H9 (cell line): ENCODE data around the gene ZBTB25. TPM values are rescaled to one million over a fixed set of nuclear protein-coding genes. Genes with fewer than 3 reads are reported as not detected.

Experiments
- DNase-seq: peaks from one replicate; pipeline ENCODE4 v3.0.0-alpha.2; 2017
- H2AFZ ChIP-seq: one replicate; pipeline ENCODE4 v1.6.1; 2013; ENCODE audit warnings: mild to moderate bottlenecking, low read length, control low read depth, moderate library complexity
- H2AK5ac ChIP-seq: 2 replicates; pipeline ENCODE4 v1.6.1; 2013; ENCODE audit warnings: low read length, control low read depth, mixed read lengths; ENCODE audit not compliant: insufficient read length
- H2BK120ac ChIP-seq: one replicate; pipeline ENCODE4 v1.6.1; 2013; ENCODE audit warnings: low read depth, mild to moderate bottlenecking, low read length, control low read depth, inconsistent platforms; ENCODE audit not compliant: poor library complexity, severe bottlenecking
- H2BK12ac ChIP-seq: 2 replicates; pipeline ENCODE4 v1.6.1; 2013; ENCODE audit warnings: low read length, control low read depth, mixed read lengths, low read depth; ENCODE audit not compliant: insufficient read length
- H2BK15ac ChIP-seq: 2 replicates; pipeline ENCODE4 v1.6.1; 2013; ENCODE audit warnings: low read depth, low read length, control low read depth
- H2BK20ac ChIP-seq: one replicate; pipeline ENCODE4 v1.6.1; 2013; ENCODE audit warnings: low read depth, mild to moderate bottlenecking, low read length, control low read depth, inconsistent platforms; ENCODE audit not compliant: poor library complexity, severe bottlenecking
- H2BK5ac ChIP-seq: 2 replicates; pipeline ENCODE4 v1.6.1; 2013; ENCODE audit warnings: low read length, control low read depth, mixed read lengths; ENCODE audit not compliant: insufficient read length
- H3K14ac ChIP-seq: 2 replicates; pipeline ENCODE4 v1.6.1; 2013; ENCODE audit warnings: low read length, control low read depth; ENCODE audit not compliant: insufficient read depth
- H3K18ac ChIP-seq: 2 replicates; pipeline ENCODE4 v1.6.1; 2013; ENCODE audit warnings: low read depth, mild to moderate bottlenecking, mixed read lengths, low read length, control low read depth; ENCODE audit not compliant: insufficient read length
- H3K23ac ChIP-seq: 2 replicates; pipeline ENCODE4 v1.6.1; 2013; ENCODE audit warnings: low read length, control low read depth, mixed read lengths, low read depth; ENCODE audit not compliant: insufficient read length
- H3K23me2 ChIP-seq: 2 replicates; pipeline ENCODE4 v1.6.1; 2013; ENCODE audit warnings: low read depth, mild to moderate bottlenecking, mixed read lengths, low read length, control low read depth; ENCODE audit not compliant: insufficient read length, poor library complexity, severe bottlenecking
- H3K27ac ChIP-seq: 2 replicates; pipeline ENCODE4 v1.5.1; 2013; ENCODE audit warnings: low read length, control low read depth, mixed read lengths, low read depth; ENCODE audit not compliant: insufficient read length
- H3K27me3 ChIP-seq: 2 replicates; pipeline ENCODE4 v1.6.1; 2013; ENCODE audit warnings: low read length, control low read depth, inconsistent platforms; ENCODE audit not compliant: insufficient read depth
- H3K4ac ChIP-seq: 2 replicates; pipeline ENCODE4 v1.6.1; 2013; ENCODE audit warnings: low read depth, mild to moderate bottlenecking, control low read depth, inconsistent platforms, low read length, moderate library complexity
- H3K4me1 ChIP-seq: 2 replicates; pipeline ENCODE4 v1.6.1; 2013; ENCODE audit warnings: low read length, control low read depth, inconsistent platforms; ENCODE audit not compliant: insufficient read depth
- H3K4me2 ChIP-seq: 2 replicates; pipeline ENCODE4 v1.6.1; 2013; ENCODE audit warnings: low read length, control low read depth, mixed read lengths; ENCODE audit not compliant: insufficient read length, insufficient read depth
- H3K56ac ChIP-seq: 2 replicates; pipeline ENCODE4 v1.6.1; 2013; ENCODE audit warnings: low read depth, mild to moderate bottlenecking, mixed read lengths, low read length, control low read depth; ENCODE audit not compliant: insufficient read length
- H3K79me1 ChIP-seq: 2 replicates; pipeline ENCODE4 v1.6.1; 2013; ENCODE audit warnings: low read depth, mild to moderate bottlenecking, moderate library complexity, low read length, control low read depth, inconsistent platforms; ENCODE audit not compliant: insufficient read depth, poor library complexity, severe bottlenecking
- H3K79me2 ChIP-seq: 2 replicates; pipeline ENCODE4 v1.6.1; 2013; ENCODE audit warnings: low read length, control low read depth, inconsistent platforms; ENCODE audit not compliant: insufficient read depth
- H3K9ac ChIP-seq: 2 replicates; pipeline ENCODE4 v1.6.1; 2013; ENCODE audit warnings: low read length, control low read depth, mixed read lengths; ENCODE audit not compliant: insufficient read length; ENCODE audit errors: extremely low read depth
- H3K9me3 ChIP-seq: one replicate; pipeline ENCODE4 v1.6.1; 2013; ENCODE audit warnings: low read depth, low read length, inconsistent platforms; ENCODE audit not compliant: control insufficient read depth
- H3T11ph ChIP-seq: one replicate; pipeline ENCODE4 v1.6.1; 2013; ENCODE audit warnings: mild to moderate bottlenecking, low read length, control low read depth, inconsistent platforms
- H4K20me1 ChIP-seq: one replicate; pipeline ENCODE4 v1.6.1; 2013; ENCODE audit not compliant: control insufficient read depth, insufficient read length, insufficient read depth
- H4K5ac ChIP-seq: 2 replicates; pipeline ENCODE4 v1.6.1; 2013; ENCODE audit warnings: low read depth, mild to moderate bottlenecking, mixed read lengths, low read length, control low read depth; ENCODE audit not compliant: insufficient read length
- H4K8ac ChIP-seq: replicated peaks from 2 replicates; pipeline ENCODE4 v1.6.1; 2013; ENCODE audit warnings: low read length, control low read depth, mixed read lengths, low read depth; ENCODE audit not compliant: insufficient read length
- H4K91ac ChIP-seq: 2 replicates; pipeline ENCODE4 v1.6.1; 2013; ENCODE audit warnings: low read depth, mild to moderate bottlenecking, moderate library complexity, mixed read lengths, low read length, control low read depth; ENCODE audit not compliant: insufficient read length
- H3K27ac Mint-ChIP-seq, 3 experiments: 2 replicates in 2 of 3; 3 replicates in 1 of 3; pipeline ENCODE4 v1.8.0; 2020 to 2021; ENCODE audit warnings: mixed read lengths in 3 of 3, mild to moderate bottlenecking in 1 of 3, moderate library complexity in 1 of 3
- H3K27me3 Mint-ChIP-seq: 2 replicates; pipeline ENCODE4 v1.8.0; 2021; ENCODE audit warnings: low read depth, mild to moderate bottlenecking, moderate library complexity, mixed read lengths
- H3K36me3 Mint-ChIP-seq, 3 experiments: 2 replicates in 2 of 3; 3 replicates in 1 of 3; pipeline ENCODE4 v1.8.0; 2020 to 2021; ENCODE audit warnings: low read depth in 3 of 3, mixed read lengths in 3 of 3; ENCODE audit not compliant: insufficient read depth in 1 of 3
- H3K4me1 Mint-ChIP-seq, 2 experiments: 2 replicates each; pipeline ENCODE4 v1.8.0; 2020; ENCODE audit warnings: mixed read lengths in 2 of 2
- H3K4me3 Mint-ChIP-seq, 2 experiments: 2 replicates in 1 of 2; 3 replicates in 1 of 2; pipeline ENCODE4 v1.8.0; 2020 to 2021; ENCODE audit warnings: mild to moderate bottlenecking in 2 of 2, mixed read lengths in 2 of 2, moderate library complexity in 1 of 2
- H3K9me3 Mint-ChIP-seq, 2 experiments: 2 replicates in 1 of 2; 3 replicates in 1 of 2; pipeline ENCODE4 v1.8.0; 2020; ENCODE audit warnings: mild to moderate bottlenecking in 2 of 2, mixed read lengths in 2 of 2, moderate library complexity in 1 of 2
- WGBS: extraction: QIAGEN DNeasy Blood & Tissue Kit; methylation state at CpG from one replicate; pipeline ENCODE4 v1.1.7; 2013; ENCODE audit warnings: missing lambda C conversion rate, low lambda C conversion rate, mixed read lengths; ENCODE audit not compliant: insufficient read length; ENCODE audit errors: extremely low coverage; 5-methylcytosine and 5-hydroxymethylcytosine counted together
- total RNA-seq: library from RNA; stranded (reverse); gene quantifications from 2 replicates; pipeline ENCODE4 v1.2.1, GENCODE V29; 2021
- TF ChIP-seq, protein P1 (sequence below): fragments of 200-600 bp; sonication (generic); conservative IDR thresholded peaks from 3 replicates; pipeline ENCODE4 v1.8.0; 2021; ENCODE audit warnings: antibody characterized with exemption, mild to moderate bottlenecking

ZBTB25 gene
- total RNA-seq, 1 experiment from 2014 or later, result 8.2 TPM

DNA sequence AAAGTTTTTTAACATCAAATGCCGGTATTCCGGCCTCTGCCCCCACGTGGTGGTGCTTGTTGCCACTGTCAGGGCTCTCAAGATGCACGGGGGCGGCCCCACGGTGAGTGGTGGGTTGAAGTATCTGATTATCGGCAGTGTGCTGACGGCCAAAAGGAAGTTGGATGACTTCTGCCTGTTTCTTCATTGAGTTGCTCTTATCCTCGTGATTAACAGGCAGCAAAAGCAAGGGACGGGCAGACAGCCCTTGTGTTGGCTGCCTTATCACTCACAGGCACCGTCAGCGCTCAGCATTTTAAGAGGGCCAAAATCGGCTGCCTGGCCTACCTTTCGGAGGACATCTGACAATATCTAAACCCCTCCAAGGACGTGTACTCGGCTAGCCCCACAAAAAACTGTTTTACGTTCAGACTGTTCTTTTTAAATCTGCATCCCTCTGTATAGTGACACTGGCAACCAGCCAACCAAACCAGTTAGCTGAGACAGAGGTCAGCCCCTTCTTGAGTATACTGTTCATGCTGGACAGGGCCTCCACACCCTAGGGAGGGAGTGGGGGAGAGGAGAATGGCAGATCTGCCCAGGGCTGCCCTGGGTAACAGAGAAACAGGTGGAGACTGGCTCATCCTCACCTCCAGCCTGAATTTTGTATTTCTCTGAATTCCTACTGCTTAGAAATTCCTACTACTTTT is 61.2 kb downstream of the ZBTB25 start:
- H2BK15ac ChIP-seq, result no peak overlapping the region
- H3K14ac ChIP-seq, result no peak overlapping the region
- H3K27ac ChIP-seq, result no peak overlapping the region
- Mint-ChIP-seq H3K4me3 (no peak overlapping the region), H3K27me3 (no peaks in the 10 kb centered on the region), H3K27ac (no peak overlapping the region; a peak in 1 of 7 replicates), H3K4me1 (no peaks in the 10 kb centered on the region), H3K36me3 (peaks cover 32 to 85% (median 59%) of the 10 kb centered on the region in 3 experiments), H3K9me3 (no peaks in the 10 kb centered on the region)
- no peak overlapping the region for H2BK20ac ChIP-seq
- no peak overlapping the region for H4K5ac ChIP-seq
- H3T11ph ChIP-seq, result no peak overlapping the region
- H2BK120ac ChIP-seq, result no peak overlapping the region
- no peak overlapping the region for H4K8ac ChIP-seq
- H4K91ac ChIP-seq, result no peak overlapping the region
- no peaks in the 10 kb centered on the region for H3K4me1 ChIP-seq
- no peaks in the 10 kb centered on the region for H3K23me2 ChIP-seq
- no peak overlapping the region for H3K4me2 ChIP-seq
- no peak overlapping the region for H3K56ac ChIP-seq
- no peak overlapping the region for H3K18ac ChIP-seq
- H3K23ac ChIP-seq, result no peak overlapping the region
- H3K9ac ChIP-seq, result no peak overlapping the region
- H2BK12ac ChIP-seq, result no peak overlapping the region
- no peaks in the 10 kb centered on the region for H3K79me1 ChIP-seq
- H4K20me1 ChIP-seq, result no peaks in the 10 kb centered on the region
- no peak overlapping the region for H2AFZ ChIP-seq
- H3K27me3 ChIP-seq, result no peaks in the 10 kb centered on the region
- DNase-seq, result no peak
- no peaks in the 10 kb centered on the region for H3K9me3 ChIP-seq
- H2BK5ac ChIP-seq, result no peak overlapping the region
- no peak overlapping the region for H2AK5ac ChIP-seq
- no peak overlapping the region for H3K4ac ChIP-seq
- WGBS, result no CpG with 5 or more reads among the region's 17 CpGs
- no peaks in the 10 kb centered on the region for H3K79me2 ChIP-seq
- TF ChIP-seq, protein P1, sequence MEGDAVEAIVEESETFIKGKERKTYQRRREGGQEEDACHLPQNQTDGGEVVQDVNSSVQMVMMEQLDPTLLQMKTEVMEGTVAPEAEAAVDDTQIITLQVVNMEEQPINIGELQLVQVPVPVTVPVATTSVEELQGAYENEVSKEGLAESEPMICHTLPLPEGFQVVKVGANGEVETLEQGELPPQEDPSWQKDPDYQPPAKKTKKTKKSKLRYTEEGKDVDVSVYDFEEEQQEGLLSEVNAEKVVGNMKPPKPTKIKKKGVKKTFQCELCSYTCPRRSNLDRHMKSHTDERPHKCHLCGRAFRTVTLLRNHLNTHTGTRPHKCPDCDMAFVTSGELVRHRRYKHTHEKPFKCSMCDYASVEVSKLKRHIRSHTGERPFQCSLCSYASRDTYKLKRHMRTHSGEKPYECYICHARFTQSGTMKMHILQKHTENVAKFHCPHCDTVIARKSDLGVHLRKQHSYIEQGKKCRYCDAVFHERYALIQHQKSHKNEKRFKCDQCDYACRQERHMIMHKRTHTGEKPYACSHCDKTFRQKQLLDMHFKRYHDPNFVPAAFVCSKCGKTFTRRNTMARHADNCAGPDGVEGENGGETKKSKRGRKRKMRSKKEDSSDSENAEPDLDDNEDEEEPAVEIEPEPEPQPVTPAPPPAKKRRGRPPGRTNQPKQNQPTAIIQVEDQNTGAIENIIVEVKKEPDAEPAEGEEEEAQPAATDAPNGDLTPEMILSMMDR, result no peak
